Measurements from ENCODE around the gene HLCS. TPM values are rescaled to one million over a fixed set of nuclear protein-coding genes. Genes with fewer than 3 reads are reported as not detected.

The HLCS gene
- total RNA-seq, 3 donors from 2014 or later (not counting 1 experiment from before 2014, with no cell fraction given) = 28.4 to 36.0 (median 33.0) TPM

- H3K4me1 Mint-ChIP-seq = peaks cover 14 to 18% of the 10 kb centered on the region in 2 donors
- TF ChIP-seq CTCF (IDR thresholded peaks at IDR 0.05) = no peak
- peaks cover 4% of the 10 kb centered on the region for H3K9me3 ChIP-seq (ENCODE audit: control insufficient read depth, insufficient read depth, low read length)
- no peaks in the 10 kb centered on the region for H3K36me3 Mint-ChIP-seq
- no peak overlapping the region for H3K4me3 Mint-ChIP-seq
- WGBS (ENCODE audit: insufficient coverage) = 94% methylated on average over 6 of the region's 6 CpGs
- no peak for ATAC-seq
- peaks cover 3% of the 10 kb centered on the region for H3K36me3 ChIP-seq (ENCODE audit: control insufficient read depth, insufficient read depth, low read length)
- no peak overlapping the region for H3K27ac ChIP-seq (ENCODE audit: low read length)
- H3K27me3 Mint-ChIP-seq (ENCODE audit: low read depth in 2 of 2) = no peaks in the 10 kb centered on the region
- H3K4me3 ChIP-seq (ENCODE audit: low read length) = no peak overlapping the region
- intact Hi-C loops (cut with micrococcal nuclease) = no loop called here
- H3K9me3 Mint-ChIP-seq = no peaks in the 10 kb centered on the region
- H3K27ac Mint-ChIP-seq = no peak overlapping the region
- no peaks in the 10 kb centered on the region for H3K4me1 ChIP-seq (ENCODE audit: control insufficient read depth, insufficient read depth, low read length)
- no peaks in the 10 kb centered on the region for H3K27me3 ChIP-seq (ENCODE audit: control insufficient read depth, insufficient read depth, low read length)
- DNase-seq = no peak
These were observed 17.0 kb downstream of the HLCS start for GRCh38 chr21:36949171-36950141.

- Histone ChIP-seq H3K4me3 (ENCODE audit: low read length) (no peak overlapping the region), H3K36me3 (ENCODE audit: control insufficient read depth, insufficient read depth, low read length) (peaks cover 3% of the 10 kb centered on the region), H3K9me3 (ENCODE audit: control insufficient read depth, insufficient read depth, low read length) (peaks cover 4% of the 10 kb centered on the region), H3K4me1 (ENCODE audit: control insufficient read depth, insufficient read depth, low read length) (no peaks in the 10 kb centered on the region), H3K27ac (ENCODE audit: low read length) (no peak overlapping the region), H3K27me3 (ENCODE audit: control insufficient read depth, insufficient read depth, low read length) (no peaks in the 10 kb centered on the region)
- no peaks in the 10 kb centered on the region for H3K9me3 Mint-ChIP-seq
- H3K27ac Mint-ChIP-seq = no peak overlapping the region
- peaks cover 14 to 18% of the 10 kb centered on the region in 2 donors for H3K4me1 Mint-ChIP-seq
- intact Hi-C loops (cut with micrococcal nuclease) = no loop called here
- WGBS (ENCODE audit: insufficient coverage) = 96% methylated on average over 2 of the region's 6 CpGs
- no peak for DNase-seq
- TF ChIP-seq CTCF (IDR thresholded peaks at IDR 0.05) = no peak
- no peak for ATAC-seq
- no peaks in the 10 kb centered on the region for H3K27me3 Mint-ChIP-seq (ENCODE audit: low read depth in 2 of 2)
- H3K36me3 Mint-ChIP-seq = no peaks in the 10 kb centered on the region
- no peak overlapping the region for H3K4me3 Mint-ChIP-seq
These were observed 17.8 kb downstream of the HLCS start for GRCh38 chr21:36948686-36949085.

- Histone ChIP-seq H3K36me3 (ENCODE audit: control insufficient read depth, insufficient read depth, low read length) (peaks cover 3% of the 10 kb centered on the region), H3K27ac (ENCODE audit: low read length) (no peak overlapping the region), H3K4me1 (ENCODE audit: control insufficient read depth, insufficient read depth, low read length) (no peaks in the 10 kb centered on the region), H3K9me3 (ENCODE audit: control insufficient read depth, insufficient read depth, low read length) (peaks cover 4% of the 10 kb centered on the region), H3K4me3 (ENCODE audit: low read length) (no peak overlapping the region), H3K27me3 (ENCODE audit: control insufficient read depth, insufficient read depth, low read length) (no peaks in the 10 kb centered on the region)
- 84% methylated on average over 11 of the region's 11 CpGs for WGBS (ENCODE audit: insufficient coverage)
- H3K4me1 Mint-ChIP-seq = peaks cover 14 to 24% of the 10 kb centered on the region in 2 donors
- H3K27ac Mint-ChIP-seq = no peak overlapping the region
- H3K4me3 Mint-ChIP-seq = no peak overlapping the region
- ATAC-seq (no peak), DNase-seq (no peak)
- no peaks in the 10 kb centered on the region for H3K9me3 Mint-ChIP-seq
- H3K36me3 Mint-ChIP-seq = no peaks in the 10 kb centered on the region
- intact Hi-C loops (cut with micrococcal nuclease) = no loop called here
- no peaks in the 10 kb centered on the region for H3K27me3 Mint-ChIP-seq (ENCODE audit: low read depth in 2 of 2)
- no peak for TF ChIP-seq CTCF (IDR thresholded peaks at IDR 0.05)
These were observed 19.5 kb downstream of the HLCS start for GRCh38 chr21:36946949-36947356.
